Measurements from ENCODE around the gene UTP15.

DNA sequence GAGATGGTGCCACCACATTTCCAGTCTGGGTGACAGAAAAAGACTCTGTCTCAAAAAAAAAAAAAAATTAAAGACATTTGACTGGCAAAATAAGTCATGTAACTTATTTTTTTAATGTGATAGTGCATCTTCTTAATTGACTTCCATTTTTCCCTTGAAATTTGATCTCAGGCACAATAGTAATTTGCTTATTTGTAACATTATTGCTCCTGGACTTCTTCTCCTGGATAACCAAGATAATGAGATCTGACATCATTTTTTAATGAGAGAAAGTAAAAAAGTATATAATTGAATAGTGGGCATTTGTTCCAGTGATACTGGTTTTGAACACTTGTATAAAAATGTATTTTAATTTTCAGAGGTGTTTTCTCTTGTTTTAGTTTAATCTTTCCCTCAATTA lies 63.9 kb downstream of the UTP15 start:
- TF ChIP-seq, protein P1, sequence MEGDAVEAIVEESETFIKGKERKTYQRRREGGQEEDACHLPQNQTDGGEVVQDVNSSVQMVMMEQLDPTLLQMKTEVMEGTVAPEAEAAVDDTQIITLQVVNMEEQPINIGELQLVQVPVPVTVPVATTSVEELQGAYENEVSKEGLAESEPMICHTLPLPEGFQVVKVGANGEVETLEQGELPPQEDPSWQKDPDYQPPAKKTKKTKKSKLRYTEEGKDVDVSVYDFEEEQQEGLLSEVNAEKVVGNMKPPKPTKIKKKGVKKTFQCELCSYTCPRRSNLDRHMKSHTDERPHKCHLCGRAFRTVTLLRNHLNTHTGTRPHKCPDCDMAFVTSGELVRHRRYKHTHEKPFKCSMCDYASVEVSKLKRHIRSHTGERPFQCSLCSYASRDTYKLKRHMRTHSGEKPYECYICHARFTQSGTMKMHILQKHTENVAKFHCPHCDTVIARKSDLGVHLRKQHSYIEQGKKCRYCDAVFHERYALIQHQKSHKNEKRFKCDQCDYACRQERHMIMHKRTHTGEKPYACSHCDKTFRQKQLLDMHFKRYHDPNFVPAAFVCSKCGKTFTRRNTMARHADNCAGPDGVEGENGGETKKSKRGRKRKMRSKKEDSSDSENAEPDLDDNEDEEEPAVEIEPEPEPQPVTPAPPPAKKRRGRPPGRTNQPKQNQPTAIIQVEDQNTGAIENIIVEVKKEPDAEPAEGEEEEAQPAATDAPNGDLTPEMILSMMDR (IDR thresholded peaks at IDR 0.05 in 4 of 5, conservative IDR thresholded peaks at IDR 0.05 in 1 of 5): no peak
- TF ChIP-seq POLR2A (IDR thresholded peaks at IDR 0.05): no peak

All from gastrocnemius medialis (tissue), 4 donors.